T-helper 2 cell treated with Interferon-gamma antibody and Interleukin-4, amounts not matched to agents 5 μg/mL and 100 μg/mL, for 36 hours (primary cell): ENCODE results near the gene PRKCI.

Experiments
- DNase-seq: peaks from one replicate; pipeline ENCODE4 v3.0.0; 2021; ENCODE audit warnings: low spot score
- H3K27ac Mint-ChIP-seq: one replicate; pipeline ENCODE4 v1.8.0; 2021; ENCODE audit warnings: mild to moderate bottlenecking, mixed read lengths
- H3K27me3 Mint-ChIP-seq: one replicate; pipeline ENCODE4 v1.8.0; 2021; ENCODE audit warnings: low read depth, mixed read lengths
- H3K36me3 Mint-ChIP-seq: one replicate; pipeline ENCODE4 v1.8.0; 2021; ENCODE audit warnings: low read depth, mixed read lengths
- H3K4me1 Mint-ChIP-seq: one replicate; pipeline ENCODE4 v1.8.0; 2021; ENCODE audit warnings: low read depth, mixed read lengths
- H3K4me3 Mint-ChIP-seq: one replicate; pipeline ENCODE4 v1.8.0; 2022; ENCODE audit warnings: mild to moderate bottlenecking, moderate library complexity, mixed read lengths
- H3K9me3 Mint-ChIP-seq: one replicate; pipeline ENCODE4 v1.8.0; 2021; ENCODE audit warnings: mixed read lengths

PRKCI gene

GRCh38 chr3:170354760-170355159 lies 132.5 kb downstream of the PRKCI start:
- Mint-ChIP-seq H3K36me3 (peaks cover 11% of the 10 kb centered on the region), H3K27ac (no peak overlapping the region), H3K4me3 (no peak overlapping the region), H3K9me3 (no peaks in the 10 kb centered on the region), H3K27me3 (peaks cover 10% of the 10 kb centered on the region), H3K4me1 (peaks cover 33% of the 10 kb centered on the region)
- no peak for DNase-seq
